WTC11 (cell line): ENCODE measurements around the gene BPIFB4.

ENCODE experiments used
- CTCF ChIP-seq: fragments of 200-600 bp; IDR thresholded peaks from 2 replicates; pipeline ENCODE4 v1.8.0; 2022; ENCODE audit warnings: antibody characterized with exemption
- E2F4 ChIP-seq: sonication (generic); formaldehyde crosslinking; IDR thresholded peaks from 2 replicates; pipeline ENCODE4 v1.8.1; 2022; ENCODE audit warnings: low read depth, mild to moderate bottlenecking, moderate library complexity, missing genetic modification reagents, borderline replicate concordance
- IRF2 ChIP-seq: sonication (generic); formaldehyde crosslinking; IDR thresholded peaks from 2 replicates; pipeline ENCODE4 v1.8.0; 2022; ENCODE audit warnings: low read depth, missing genetic modification reagents, borderline replicate concordance
- JUN ChIP-seq: sonication (generic); formaldehyde crosslinking; IDR thresholded peaks from 2 replicates; pipeline ENCODE4 v1.8.0; 2023; ENCODE audit warnings: mild to moderate bottlenecking, missing genetic modification reagents
- SMAD4 ChIP-seq: sonication (generic); formaldehyde crosslinking; IDR thresholded peaks from 2 replicates; pipeline ENCODE4 v1.8.0; 2022; ENCODE audit warnings: mild to moderate bottlenecking, missing genetic modification reagents
- USF2 ChIP-seq: sonication (generic); formaldehyde crosslinking; IDR thresholded peaks from 2 replicates; pipeline ENCODE4 v1.8.1; 2023; ENCODE audit warnings: mild to moderate bottlenecking, missing genetic modification reagents, moderate library complexity

GRCh38 chr20:33070111-33071053 is 9.1 kb upstream of the BPIFB4 start:
- no peak for TF ChIP-seq E2F4
- TF ChIP-seq CTCF: no peak
- TF ChIP-seq USF2 (CRISPR knock-in tag): no peak
- TF ChIP-seq JUN (CRISPR knock-in tag): no peak
- no peak for TF ChIP-seq IRF2 (CRISPR knock-in tag)
- no peak for TF ChIP-seq SMAD4
